Stimulated activated naive CD8-positive, alpha-beta T cell treated with anti-CD3 and anti-CD28 coated beads, Interleukin-15, Interleukin-2, amounts not matched to agents 100 ng/mL and 50 ng/mL, for 24 hours (primary cell): ENCODE measurements around the gene TUBGCP3.

Experiments used
- H3K27ac Mint-ChIP-seq: one replicate; pipeline ENCODE4 v1.8.0; 2021; ENCODE audit warnings: mild to moderate bottlenecking, mixed read lengths
- H3K27me3 Mint-ChIP-seq: one replicate; pipeline ENCODE4 v1.8.0; 2021; ENCODE audit warnings: mixed read lengths
- H3K36me3 Mint-ChIP-seq: one replicate; pipeline ENCODE4 v1.8.0; 2021; ENCODE audit warnings: low read depth, mixed read lengths
- H3K4me1 Mint-ChIP-seq: one replicate; pipeline ENCODE4 v1.8.0; 2021; ENCODE audit warnings: low read depth, mixed read lengths
- H3K4me3 Mint-ChIP-seq: one replicate; pipeline ENCODE4 v1.8.0; 2021; ENCODE audit warnings: mild to moderate bottlenecking, mixed read lengths
- H3K9me3 Mint-ChIP-seq: one replicate; pipeline ENCODE4 v1.8.0; 2021; ENCODE audit warnings: mixed read lengths

TUBGCP3 gene

GRCh38 chr13:112623051-112623711 is 35.2 kb upstream of the TUBGCP3 start:
- Mint-ChIP-seq H3K27me3 (no peaks in the 10 kb centered on the region), H3K36me3 (no peaks in the 10 kb centered on the region), H3K4me3 (no peak overlapping the region), H3K27ac (no peak overlapping the region), H3K4me1 (no peaks in the 10 kb centered on the region), H3K9me3 (no peaks in the 10 kb centered on the region)

GRCh38 chr13:112622375-112622774 is 34.4 kb upstream of the TUBGCP3 start:
- H3K27ac Mint-ChIP-seq: no peak overlapping the region
- no peaks in the 10 kb centered on the region for H3K36me3 Mint-ChIP-seq
- no peaks in the 10 kb centered on the region for H3K9me3 Mint-ChIP-seq
- no peaks in the 10 kb centered on the region for H3K4me1 Mint-ChIP-seq
- no peak overlapping the region for H3K4me3 Mint-ChIP-seq
- no peaks in the 10 kb centered on the region for H3K27me3 Mint-ChIP-seq

- Mint-ChIP-seq H3K27ac (no peak overlapping the region), H3K27me3 (peaks cover 10% of the 10 kb centered on the region), H3K9me3 (no peaks in the 10 kb centered on the region), H3K4me3 (no peak overlapping the region), H3K36me3 (no peaks in the 10 kb centered on the region), H3K4me1 (no peaks in the 10 kb centered on the region)
Measured at GRCh38 chr13:112619730-112620631, 32.0 kb upstream of the TUBGCP3 start.

GRCh38 chr13:112618501-112618900 is 30.5 kb upstream of the TUBGCP3 start:
- Mint-ChIP-seq H3K36me3 (no peaks in the 10 kb centered on the region), H3K27ac (no peak overlapping the region), H3K9me3 (no peaks in the 10 kb centered on the region), H3K27me3 (peaks cover 23% of the 10 kb centered on the region), H3K4me3 (no peak overlapping the region), H3K4me1 (no peaks in the 10 kb centered on the region)

- no peaks in the 10 kb centered on the region for H3K9me3 Mint-ChIP-seq
- H3K4me3 Mint-ChIP-seq: no peak overlapping the region
- peaks cover 23% of the 10 kb centered on the region for H3K27me3 Mint-ChIP-seq
- H3K36me3 Mint-ChIP-seq: no peaks in the 10 kb centered on the region
- H3K27ac Mint-ChIP-seq: no peak overlapping the region
- no peaks in the 10 kb centered on the region for H3K4me1 Mint-ChIP-seq
Measured at GRCh38 chr13:112617754-112618375, 29.9 kb upstream of the TUBGCP3 start.

GRCh38 chr13:112616586-112617362 is 28.8 kb upstream of the TUBGCP3 start:
- H3K9me3 Mint-ChIP-seq: no peaks in the 10 kb centered on the region
- H3K27me3 Mint-ChIP-seq: peaks cover 27% of the 10 kb centered on the region
- H3K4me1 Mint-ChIP-seq: no peaks in the 10 kb centered on the region
- no peak overlapping the region for H3K4me3 Mint-ChIP-seq
- no peaks in the 10 kb centered on the region for H3K36me3 Mint-ChIP-seq
- no peak overlapping the region for H3K27ac Mint-ChIP-seq

GRCh38 chr13:112615391-112615790 is 27.4 kb upstream of the TUBGCP3 start:
- Mint-ChIP-seq H3K27me3 (peaks cover 32% of the 10 kb centered on the region), H3K27ac (no peak overlapping the region), H3K4me1 (no peaks in the 10 kb centered on the region), H3K36me3 (no peaks in the 10 kb centered on the region), H3K9me3 (no peaks in the 10 kb centered on the region), H3K4me3 (no peak overlapping the region)

- Mint-ChIP-seq H3K4me1 (no peaks in the 10 kb centered on the region), H3K27ac (no peak overlapping the region), H3K27me3 (peaks cover 33% of the 10 kb centered on the region), H3K36me3 (no peaks in the 10 kb centered on the region), H3K9me3 (no peaks in the 10 kb centered on the region), H3K4me3 (no peak overlapping the region)
Measured at GRCh38 chr13:112614835-112615234, 26.9 kb upstream of the TUBGCP3 start.

- Mint-ChIP-seq H3K36me3 (no peaks in the 10 kb centered on the region), H3K27ac (no peak overlapping the region), H3K27me3 (peaks cover 31% of the 10 kb centered on the region), H3K9me3 (no peaks in the 10 kb centered on the region), H3K4me3 (no peak overlapping the region), H3K4me1 (peaks cover 11% of the 10 kb centered on the region)
Measured at GRCh38 chr13:112608212-112608611, 20.3 kb upstream of the TUBGCP3 start.

- Mint-ChIP-seq H3K9me3 (no peaks in the 10 kb centered on the region), H3K27ac (peak overlapping the region; percentile 46), H3K4me3 (peak overlapping the region; percentile 81), H3K27me3 (peaks cover 25% of the 10 kb centered on the region), H3K36me3 (no peaks in the 10 kb centered on the region), H3K4me1 (peaks cover 11% of the 10 kb centered on the region)
Measured at GRCh38 chr13:112606109-112607001, 18.4 kb upstream of the TUBGCP3 start.

- Mint-ChIP-seq H3K36me3 (no peaks in the 10 kb centered on the region), H3K27me3 (peaks cover 23% of the 10 kb centered on the region), H3K4me3 (peak overlapping the region; percentile 81), H3K27ac (no peak overlapping the region), H3K9me3 (no peaks in the 10 kb centered on the region), H3K4me1 (peaks cover 11% of the 10 kb centered on the region)
Measured at GRCh38 chr13:112605531-112605990, 17.6 kb upstream of the TUBGCP3 start.

GRCh38 chr13:112603641-112604225 is 15.8 kb upstream of the TUBGCP3 start:
- H3K36me3 Mint-ChIP-seq: no peaks in the 10 kb centered on the region
- no peak overlapping the region for H3K4me3 Mint-ChIP-seq
- H3K9me3 Mint-ChIP-seq: no peaks in the 10 kb centered on the region
- no peak overlapping the region for H3K27ac Mint-ChIP-seq
- peaks cover 11% of the 10 kb centered on the region for H3K4me1 Mint-ChIP-seq
- H3K27me3 Mint-ChIP-seq: peaks cover 21% of the 10 kb centered on the region

- Mint-ChIP-seq H3K9me3 (no peaks in the 10 kb centered on the region), H3K27me3 (peaks cover 16% of the 10 kb centered on the region), H3K36me3 (no peaks in the 10 kb centered on the region), H3K4me1 (peaks cover 11% of the 10 kb centered on the region), H3K4me3 (no peak overlapping the region), H3K27ac (no peak overlapping the region)
Measured at GRCh38 chr13:112602189-112602588, 14.2 kb upstream of the TUBGCP3 start.
